Gastrocnemius medialis (tissue), 4 donors: Measurements from ENCODE around the gene CLEC18A.

ENCODE experiments used
- CTCF ChIP-seq, 5 experiments: fragments of 450-650 bp in 3 of 5; fragments of 200-600 bp in 2 of 5; sonication (generic) in 2 of 5; IDR thresholded peaks in 4 of 5; conservative IDR thresholded peaks in 1 of 5; 1 replicate in 4 of 5; 2 replicates in 1 of 5; pipeline ENCODE4 v1.5.1; 2016 to 2019; ENCODE audit warnings: antibody characterized with exemption in 5 of 5, mild to moderate bottlenecking in 3 of 5, moderate library complexity in 3 of 5
- POLR2A ChIP-seq, 2 donors: fragments of 450-650 bp; IDR thresholded peaks; one replicate each; pipeline ENCODE4 v1.6.1; 2017; ENCODE audit warnings: antibody characterized with exemption in 2 of 2, mild to moderate bottlenecking in 2 of 2, moderate library complexity in 2 of 2

- TF ChIP-seq POLR2A (IDR thresholded peaks at IDR 0.05) (no peak), CTCF (IDR thresholded peaks at IDR 0.05 in 4 of 5, conservative IDR thresholded peaks at IDR 0.05 in 1 of 5) (no peak)
Measured at GRCh38 chr16:69922200-69922599, 28.9 kb upstream of the CLEC18A start.
